SK-N-SH (cell line): Measurements from ENCODE around the gene CA7. TPM values are rescaled to one million over a fixed set of nuclear protein-coding genes. Genes with fewer than 3 reads are reported as not detected.

Experiments used
- CTCF ChIA-PET: fragments of 300-600, 350-600 bp; formaldehyde crosslinking; extraction: SDS; loops from one replicate; lab custom pipeline; 2021; lab: Yijun Ruan, JAX
- POLR2A ChIA-PET: fragments of 350-600 bp; sonication (Branson Sonifier 250); formaldehyde crosslinking; extraction: SDS; loops from one replicate; lab custom pipeline; 2020; ENCODE audit warnings: antibody characterized with exemption, inconsistent platforms; lab: Yijun Ruan, JAX
- DNase-seq: peaks from one replicate; pipeline ENCODE4 v3.0.0; 2012
- H2AFZ ChIP-seq: fragments of 200-600 bp; sonication (generic); 2 replicates; pipeline ENCODE4 v1.8.1; 2016; ENCODE audit warnings: antibody characterized with exemption, mild to moderate bottlenecking, low read depth
- H3F3A ChIP-seq: fragments of 200-600 bp; sonication (generic); replicated peaks from 2 replicates; pipeline ENCODE3; 2016; ENCODE audit warnings: antibody characterized with exemption, mild to moderate bottlenecking; ENCODE audit not compliant: insufficient read depth
- H3K27ac ChIP-seq, 2 experiments: fragments of 200-500 bp in 1 of 2; fragments of 200-600 bp in 1 of 2; sonication (Bioruptor generic) in 1 of 2; sonication (generic), shearing (Covaris generic) in 1 of 2; 2 replicates each; pipeline versions ENCODE4 v1.5.1 to v1.6.1; 2014 to 2016; ENCODE audit warnings: low read depth in 2 of 2, inconsistent platforms in 1 of 2, low read length in 1 of 2, mild to moderate bottlenecking in 1 of 2, mixed read lengths in 1 of 2
- H3K27me3 ChIP-seq: fragments of 200-600 bp; sonication (generic), shearing (Covaris generic); 2 replicates; pipeline ENCODE4 v1.6.1; 2016; ENCODE audit warnings: mixed run types; ENCODE audit not compliant: insufficient read depth
- H3K36me3 ChIP-seq, 2 experiments: fragments of 200-500 bp in 1 of 2; fragments of 200-600 bp in 1 of 2; sonication (Bioruptor generic) in 1 of 2; sonication (generic) in 1 of 2; replicated peaks in 1 of 2; 2 replicates each; pipeline versions ENCODE3 to v1.5.1; 2014 to 2016; ENCODE audit warnings: low read length in 1 of 2, mild to moderate bottlenecking in 1 of 2; ENCODE audit not compliant: insufficient read depth in 2 of 2, control insufficient read depth in 1 of 2
- H3K4me1 ChIP-seq, 2 experiments: fragments of 200-500 bp in 1 of 2; fragments of 200-600 bp in 1 of 2; sonication (Bioruptor generic) in 1 of 2; sonication (generic), shearing (Covaris generic) in 1 of 2; 2 replicates each; pipeline versions ENCODE4 v1.5.1 to v1.6.1; 2014 to 2016; ENCODE audit warnings: low read depth in 1 of 2, low read length in 1 of 2, mixed run types in 1 of 2; ENCODE audit not compliant: insufficient read depth in 2 of 2, control insufficient read depth in 1 of 2
- H3K4me2 ChIP-seq: fragments of 200-600 bp; sonication (generic), shearing (Covaris generic); 2 replicates; pipeline ENCODE4 v1.6.1; 2017; ENCODE audit warnings: mixed run types
- H3K4me3 ChIP-seq, 2 experiments: fragments of 200-500 bp in 1 of 2; fragments of 200-600 bp in 1 of 2; sonication (Bioruptor generic) in 1 of 2; sonication (generic), shearing (Covaris generic) in 1 of 2; 2 replicates each; pipeline versions ENCODE4 v1.5.1 to v1.8.1; 2014 to 2016; ENCODE audit warnings: low read depth in 2 of 2, inconsistent platforms in 1 of 2, low read length in 1 of 2, mild to moderate bottlenecking in 1 of 2, mixed read lengths in 1 of 2, moderate library complexity in 1 of 2
- H3K79me2 ChIP-seq: fragments of 200-600 bp; sonication (generic); 2 replicates; pipeline ENCODE4 v1.8.1; 2017; ENCODE audit warnings: mild to moderate bottlenecking; ENCODE audit not compliant: insufficient read depth
- H3K9ac ChIP-seq: fragments of 200-600 bp; sonication (generic); 2 replicates; pipeline ENCODE4 v1.6.1; 2017; ENCODE audit warnings: mixed run types
- H3K9me2 ChIP-seq: fragments of 200-600 bp; sonication (generic); 2 replicates; pipeline ENCODE4 v1.6.1; 2017; ENCODE audit warnings: mixed run types
- H3K9me3 ChIP-seq: fragments of 200-600 bp; sonication (generic); 2 replicates; pipeline ENCODE4 v1.6.1; 2017; ENCODE audit warnings: mixed run types, mild to moderate bottlenecking, moderate library complexity
- H4K20me1 ChIP-seq: fragments of 200-600 bp; sonication (generic); 2 replicates; pipeline ENCODE4 v1.6.1; 2017; ENCODE audit warnings: mild to moderate bottlenecking, mixed run types; ENCODE audit not compliant: insufficient read depth
- EP300 ChIP-seq, 2 experiments: IDR thresholded peaks; 2 replicates each; pipeline versions ENCODE4 v1.4.0 to v1.6.1; 2012; ENCODE audit warnings: borderline replicate concordance in 1 of 2, low read depth in 1 of 2, low read length in 1 of 2
- FOXJ3 ChIP-seq: sonication (generic); formaldehyde crosslinking; IDR thresholded peaks from 2 replicates; pipeline ENCODE4 v1.5.1; 2020; ENCODE audit warnings: mild to moderate bottlenecking, missing genetic modification reagents
- GABPA ChIP-seq: IDR thresholded peaks from 2 replicates; pipeline ENCODE4 v1.4.0; 2012; ENCODE audit warnings: low read depth, mild to moderate bottlenecking
- IRF3 ChIP-seq: fragments of 150-350 bp; IDR thresholded peaks from 2 replicates; pipeline ENCODE4 v1.6.1; 2016; ENCODE audit warnings: mild to moderate bottlenecking, low read depth, low read length
- MAX ChIP-seq: IDR thresholded peaks from 2 replicates; pipeline ENCODE4 v1.4.0; 2012; ENCODE audit warnings: low read depth
- NRF1 ChIP-seq: IDR thresholded peaks from 2 replicates; pipeline ENCODE4 v1.6.1; 2012; ENCODE audit warnings: low read depth, mild to moderate bottlenecking, low read length
- PBX3 ChIP-seq: IDR thresholded peaks from 2 replicates; pipeline ENCODE4; 2012
- SIN3A ChIP-seq: IDR thresholded peaks from 2 replicates; pipeline ENCODE4 v1.6.1; 2012; ENCODE audit warnings: low read depth, mild to moderate bottlenecking, low read length, moderate library complexity, borderline replicate concordance
- SMC3 ChIP-seq: IDR thresholded peaks from 2 replicates; pipeline ENCODE4 v1.6.1; 2012; ENCODE audit warnings: low read depth, low read length, improper control_type of control experiment
- TAF1 ChIP-seq: IDR thresholded peaks from 2 replicates; pipeline ENCODE4 v1.6.1; 2012; ENCODE audit warnings: low read depth, mild to moderate bottlenecking, low read length, moderate library complexity, borderline replicate concordance
- TCF12 ChIP-seq: IDR thresholded peaks from 2 replicates; pipeline ENCODE4 v1.4.0; 2012
- TEAD4 ChIP-seq: IDR thresholded peaks from 2 replicates; pipeline ENCODE4 v1.4.0; 2012; ENCODE audit warnings: mild to moderate bottlenecking, borderline replicate concordance; ENCODE audit not compliant: insufficient read depth
- ZBTB33 ChIP-seq: IDR thresholded peaks from 2 replicates; pipeline ENCODE4 v1.4.0; 2012; ENCODE audit warnings: low read depth, borderline replicate concordance
- WGBS: methylation state at CpG from one replicate; pipeline ENCODE4 v1.1.6; 2017; ENCODE audit warnings: low lambda C conversion rate; 5-methylcytosine and 5-hydroxymethylcytosine counted together
- polyA plus RNA-seq, 3 experiments: library from polyadenylated mRNA; depleted of rRNA; stranded (reverse); fragments of >200 nt; gene quantifications; 2 replicates each; pipeline ENCODE4 v1.2.3, GENCODE V29; 2012

Gene CA7
- polyA plus RNA-seq (2012; rRNA removed), result 0.11 and 0.12 TPM in 2 replicates
- polyA plus RNA-seq (2012; cell fraction: cytosol; rRNA removed), result 0.07 and 0.10 TPM in 2 replicates
- polyA plus RNA-seq (2012; cell fraction: nucleus; rRNA removed), result 0.08 and 0.15 TPM in 2 replicates

GRCh38 chr16:66844342-66845079, at the start of gene CA7:
TSS of gene CA7 (plus strand) at chr16:66844414. CDS start at chr16:66844488, 74 bp downstream.
- Histone ChIP-seq H2AFZ (no peak within 1 kb of the TSS), H3K9ac (no peak within 1 kb of the TSS), H3K4me3 (peak within 1 kb of the TSS; percentile 47 to 53), H4K20me1 (no peaks in the 10 kb centered on the region), H3K4me1 (peaks cover 0 to 8% of the 10 kb centered on the region in 2 experiments; a peak in 1 of 4 replicates), H3K36me3 (no peaks in the 10 kb centered on the region), H3F3A (no peaks in the 10 kb centered on the region), H3K27me3 (peaks cover 15% of the 10 kb centered on the region; the same call in 1 of the 2 replicates), H3K9me2 (no peaks in the 10 kb centered on the region), H3K9me3 (no peaks in the 10 kb centered on the region), H3K4me2 (peak within 1 kb of the TSS; percentile 92), H3K79me2 (no peaks in the 10 kb centered on the region), H3K27ac (no peak within 1 kb of the TSS)
- TF ChIP-seq TEAD4 (no peak), NRF1 (no peak), MAX (no peak), EP300 (IDR thresholded peaks at IDR 0.05; ENCODE audit: borderline replicate concordance in 1 of 2, low read depth in 1 of 2, low read length in 1 of 2) (no peak), TCF12 (no peak), TAF1 (no peak), PBX3 (no peak), SMC3 (no peak), ZBTB33 (no peak), GABPA (no peak), SIN3A (no peak), IRF3 (no peak), FOXJ3 (no peak)
- POLR2A ChIA-PET, result no interaction called here
- DNase-seq, result peak; percentile 75
- WGBS, result 8% methylated on average over 12 of the region's 79 CpGs
- CTCF ChIA-PET, result interaction anchor here (1.2 to 10.1 kb wide), 4 partner anchors 12 to 46 kb away, joined by 3 to 82 read pairs (median 36); partner anchors contain the start of gene NAE1
